OCI-LY7 (cell line): ENCODE results near the gene TOR2A.

Experiments used
- CTCF ChIP-seq: fragments of 200-600 bp; sonication (generic); conservative IDR thresholded peaks from 2 replicates; pipeline ENCODE4 v1.5.1; 2014; ENCODE audit warnings: mild to moderate bottlenecking, antibody characterized with exemption, low read length, moderate library complexity, mixed read lengths
- EZH2phosphoT487 ChIP-seq: fragments of 200-600 bp; sonication (generic); IDR thresholded peaks from 2 replicates; pipeline ENCODE4 v1.6.1; 2018; ENCODE audit warnings: low read depth, borderline replicate concordance, mild to moderate bottlenecking, mixed run types, antibody characterized with exemption, low read length, moderate library complexity, mixed read lengths

DNA sequence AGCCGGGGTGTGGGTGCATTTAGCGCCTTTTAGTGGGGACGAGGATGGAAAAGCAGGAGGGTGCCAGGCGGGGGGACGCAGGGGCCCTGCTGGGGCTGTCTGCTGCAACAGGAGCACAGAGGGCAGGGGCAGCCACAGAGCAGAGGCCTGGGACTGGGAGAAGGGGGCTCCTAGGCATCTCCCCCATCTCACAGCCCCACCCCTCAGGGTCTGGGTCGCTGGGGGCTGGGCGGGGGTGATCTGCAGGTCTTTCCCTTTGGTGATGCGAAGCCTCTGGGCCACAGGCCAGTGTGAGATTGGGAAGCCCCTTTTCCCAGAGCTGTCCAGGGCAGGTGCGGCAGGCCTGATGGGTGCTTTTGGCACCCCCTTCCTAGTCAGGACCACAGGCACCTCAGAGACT is 4.8 kb downstream of the TOR2A start:
- TF ChIP-seq CTCF (no peak), EZH2phosphoT487 (no peak)
